SK-N-SH (cell line): Measurements from ENCODE around the gene CRYBG3. TPM values are rescaled to one million over a fixed set of nuclear protein-coding genes. Genes with fewer than 3 reads are reported as not detected.

Source experiments
- CTCF ChIA-PET: fragments of 300-600, 350-600 bp; formaldehyde crosslinking; extraction: SDS; loops from one replicate; lab custom pipeline; 2021; lab: Yijun Ruan, JAX
- POLR2A ChIA-PET: fragments of 350-600 bp; sonication (Branson Sonifier 250); formaldehyde crosslinking; extraction: SDS; loops from one replicate; lab custom pipeline; 2020; ENCODE audit warnings: antibody characterized with exemption, inconsistent platforms; lab: Yijun Ruan, JAX
- DNase-seq: peaks from one replicate; pipeline ENCODE4 v3.0.0; 2012
- H2AFZ ChIP-seq: fragments of 200-600 bp; sonication (generic); 2 replicates; pipeline ENCODE4 v1.8.1; 2016; ENCODE audit warnings: antibody characterized with exemption, mild to moderate bottlenecking, low read depth
- H3F3A ChIP-seq: fragments of 200-600 bp; sonication (generic); replicated peaks from 2 replicates; pipeline ENCODE3; 2016; ENCODE audit warnings: antibody characterized with exemption, mild to moderate bottlenecking; ENCODE audit not compliant: insufficient read depth
- H3K27ac ChIP-seq, 2 experiments: fragments of 200-500 bp in 1 of 2; fragments of 200-600 bp in 1 of 2; sonication (Bioruptor generic) in 1 of 2; sonication (generic), shearing (Covaris generic) in 1 of 2; 2 replicates each; pipeline versions ENCODE4 v1.5.1 to v1.6.1; 2014 to 2016; ENCODE audit warnings: low read depth in 2 of 2, inconsistent platforms in 1 of 2, low read length in 1 of 2, mild to moderate bottlenecking in 1 of 2, mixed read lengths in 1 of 2
- H3K27me3 ChIP-seq: fragments of 200-600 bp; sonication (generic), shearing (Covaris generic); 2 replicates; pipeline ENCODE4 v1.6.1; 2016; ENCODE audit warnings: mixed run types; ENCODE audit not compliant: insufficient read depth
- H3K36me3 ChIP-seq, 2 experiments: fragments of 200-500 bp in 1 of 2; fragments of 200-600 bp in 1 of 2; sonication (Bioruptor generic) in 1 of 2; sonication (generic) in 1 of 2; replicated peaks in 1 of 2; 2 replicates each; pipeline versions ENCODE3 to v1.5.1; 2014 to 2016; ENCODE audit warnings: low read length in 1 of 2, mild to moderate bottlenecking in 1 of 2; ENCODE audit not compliant: insufficient read depth in 2 of 2, control insufficient read depth in 1 of 2
- H3K4me1 ChIP-seq, 2 experiments: fragments of 200-500 bp in 1 of 2; fragments of 200-600 bp in 1 of 2; sonication (Bioruptor generic) in 1 of 2; sonication (generic), shearing (Covaris generic) in 1 of 2; 2 replicates each; pipeline versions ENCODE4 v1.5.1 to v1.6.1; 2014 to 2016; ENCODE audit warnings: low read depth in 1 of 2, low read length in 1 of 2, mixed run types in 1 of 2; ENCODE audit not compliant: insufficient read depth in 2 of 2, control insufficient read depth in 1 of 2
- H3K4me2 ChIP-seq: fragments of 200-600 bp; sonication (generic), shearing (Covaris generic); 2 replicates; pipeline ENCODE4 v1.6.1; 2017; ENCODE audit warnings: mixed run types
- H3K4me3 ChIP-seq, 2 experiments: fragments of 200-500 bp in 1 of 2; fragments of 200-600 bp in 1 of 2; sonication (Bioruptor generic) in 1 of 2; sonication (generic), shearing (Covaris generic) in 1 of 2; 2 replicates each; pipeline versions ENCODE4 v1.5.1 to v1.8.1; 2014 to 2016; ENCODE audit warnings: low read depth in 2 of 2, inconsistent platforms in 1 of 2, low read length in 1 of 2, mild to moderate bottlenecking in 1 of 2, mixed read lengths in 1 of 2, moderate library complexity in 1 of 2
- H3K79me2 ChIP-seq: fragments of 200-600 bp; sonication (generic); 2 replicates; pipeline ENCODE4 v1.8.1; 2017; ENCODE audit warnings: mild to moderate bottlenecking; ENCODE audit not compliant: insufficient read depth
- H3K9ac ChIP-seq: fragments of 200-600 bp; sonication (generic); 2 replicates; pipeline ENCODE4 v1.6.1; 2017; ENCODE audit warnings: mixed run types
- H3K9me2 ChIP-seq: fragments of 200-600 bp; sonication (generic); 2 replicates; pipeline ENCODE4 v1.6.1; 2017; ENCODE audit warnings: mixed run types
- H3K9me3 ChIP-seq: fragments of 200-600 bp; sonication (generic); 2 replicates; pipeline ENCODE4 v1.6.1; 2017; ENCODE audit warnings: mixed run types, mild to moderate bottlenecking, moderate library complexity
- H4K20me1 ChIP-seq: fragments of 200-600 bp; sonication (generic); 2 replicates; pipeline ENCODE4 v1.6.1; 2017; ENCODE audit warnings: mild to moderate bottlenecking, mixed run types; ENCODE audit not compliant: insufficient read depth
- ELF1 ChIP-seq: IDR thresholded peaks from 2 replicates; pipeline ENCODE4 v1.4.0; 2012
- EP300 ChIP-seq, 2 experiments: IDR thresholded peaks; 2 replicates each; pipeline versions ENCODE4 v1.4.0 to v1.6.1; 2012; ENCODE audit warnings: borderline replicate concordance in 1 of 2, low read depth in 1 of 2, low read length in 1 of 2
- FOSL2 ChIP-seq: IDR thresholded peaks from 2 replicates; pipeline ENCODE4 v1.4.0; 2012; ENCODE audit warnings: low read depth, mild to moderate bottlenecking, moderate library complexity, borderline replicate concordance
- GATA2 ChIP-seq: sonication (generic); formaldehyde crosslinking; IDR thresholded peaks from 2 replicates; pipeline ENCODE4 v1.5.0; 2020; ENCODE audit warnings: mild to moderate bottlenecking, missing genetic modification reagents
- JUND ChIP-seq: IDR thresholded peaks from 2 replicates; pipeline ENCODE4 v1.4.0; 2012
- MEF2A ChIP-seq: IDR thresholded peaks from 2 replicates; pipeline ENCODE4 v1.4.0; 2012; ENCODE audit warnings: low read depth, borderline replicate concordance
- NFIC ChIP-seq: IDR thresholded peaks from 2 replicates; pipeline ENCODE4 v1.4.0; 2012; ENCODE audit warnings: borderline replicate concordance
- NRF1 ChIP-seq: IDR thresholded peaks from 2 replicates; pipeline ENCODE4 v1.6.1; 2012; ENCODE audit warnings: low read depth, mild to moderate bottlenecking, low read length
- PBX3 ChIP-seq: IDR thresholded peaks from 2 replicates; pipeline ENCODE4; 2012
- RAD21 ChIP-seq: IDR thresholded peaks from 2 replicates; pipeline ENCODE4 v1.6.1; 2012; ENCODE audit warnings: mild to moderate bottlenecking, low read length
- RCOR1 ChIP-seq: fragments of 150-350 bp; IDR thresholded peaks from 2 replicates; pipeline ENCODE4 v1.6.1; 2017; ENCODE audit warnings: antibody characterized with exemption, low read length
- RFX5 ChIP-seq: IDR thresholded peaks from 2 replicates; pipeline ENCODE4 v1.6.1; 2012; ENCODE audit warnings: mild to moderate bottlenecking, improper control_type of control experiment, low read length
- TCF12 ChIP-seq: IDR thresholded peaks from 2 replicates; pipeline ENCODE4 v1.4.0; 2012
- TEAD4 ChIP-seq: IDR thresholded peaks from 2 replicates; pipeline ENCODE4 v1.4.0; 2012; ENCODE audit warnings: mild to moderate bottlenecking, borderline replicate concordance; ENCODE audit not compliant: insufficient read depth
- USF2 ChIP-seq: fragments of 150-350 bp; IDR thresholded peaks from 2 replicates; pipeline ENCODE4 v1.6.1; 2017; ENCODE audit warnings: antibody characterized with exemption, low read length, low read depth, borderline replicate concordance
- YY1 ChIP-seq: IDR thresholded peaks from 2 replicates; pipeline ENCODE4 v1.4.0; 2012; ENCODE audit warnings: low read depth, mild to moderate bottlenecking
- ZBTB33 ChIP-seq: IDR thresholded peaks from 2 replicates; pipeline ENCODE4 v1.4.0; 2012; ENCODE audit warnings: low read depth, borderline replicate concordance
- WGBS: methylation state at CpG from one replicate; pipeline ENCODE4 v1.1.6; 2017; ENCODE audit warnings: low lambda C conversion rate; 5-methylcytosine and 5-hydroxymethylcytosine counted together
- polyA plus RNA-seq, 3 experiments: library from polyadenylated mRNA; depleted of rRNA; stranded (reverse); fragments of >200 nt; gene quantifications; 2 replicates each; pipeline ENCODE4 v1.2.3, GENCODE V29; 2012
- TF ChIP-seq, protein P1 (sequence below): fragments of 150-350 bp; IDR thresholded peaks from 2 replicates; pipeline ENCODE4 v1.6.1; 2016; ENCODE audit warnings: mild to moderate bottlenecking, low read depth, low read length
- TF ChIP-seq, protein P2 (sequence below): IDR thresholded peaks from 2 replicates; pipeline ENCODE4 v1.4.0; 2012; ENCODE audit warnings: low read depth
- TF ChIP-seq, protein P3 (sequence below): IDR thresholded peaks from 2 replicates; pipeline ENCODE4 v1.4.0; 2012; ENCODE audit warnings: low read depth, borderline replicate concordance

CRYBG3 gene
- polyA plus RNA-seq, 1 of the 3 experiments (the other 2 are of a cell fraction), result 2.4 TPM

DNA sequence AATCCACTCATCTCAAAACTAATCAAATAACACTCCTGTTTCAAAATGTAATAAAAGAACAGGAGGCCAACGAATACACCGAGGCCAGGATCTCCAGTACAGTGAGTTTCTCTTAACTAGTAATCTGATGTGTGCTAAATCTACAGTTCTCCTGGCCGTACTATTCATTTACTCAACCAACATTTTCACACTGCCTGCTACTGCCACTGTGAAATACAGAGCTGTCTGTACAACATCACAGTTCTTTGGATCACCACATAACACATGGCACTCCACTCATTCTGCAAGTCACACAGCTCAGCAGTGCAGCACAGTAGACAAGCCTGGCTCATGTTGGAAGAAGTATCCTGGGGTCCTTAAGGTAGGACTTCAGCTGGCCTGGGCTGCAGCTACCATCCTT lies 128.5 kb downstream of the CRYBG3 start:
- CTCF ChIA-PET, result interaction anchor here (0.6 kb wide), 2 partner anchors 930 to 1075 kb away, joined by 3 read pairs; no protein-coding TSS in a partner anchor
- 77% methylated on average over 3 of the region's 3 CpGs for WGBS
- Histone ChIP-seq H3K9me3 (no peaks in the 10 kb centered on the region), H3K9ac (no peak overlapping the region), H3K27me3 (no peaks in the 10 kb centered on the region), H2AFZ (no peak overlapping the region), H3K4me3 (no peak overlapping the region), H3K9me2 (no peaks in the 10 kb centered on the region), H3K4me2 (no peak overlapping the region), H4K20me1 (no peaks in the 10 kb centered on the region), H3F3A (no peaks in the 10 kb centered on the region), H3K36me3 (peaks cover 45 to 90% of the 10 kb centered on the region in 2 experiments), H3K79me2 (no peaks in the 10 kb centered on the region), H3K4me1 (no peaks in the 10 kb centered on the region; a peak in 1 of 4 replicates), H3K27ac (no peak overlapping the region; a peak in 1 of 4 replicates)
- POLR2A ChIA-PET, result no interaction called here
- TF ChIP-seq TEAD4 (no peak), EP300 (IDR thresholded peaks at IDR 0.05; ENCODE audit: borderline replicate concordance in 1 of 2, low read depth in 1 of 2, low read length in 1 of 2) (no peak), RCOR1 (no peak), ZBTB33 (no peak), NRF1 (no peak), RFX5 (no peak), MEF2A (no peak), JUND (no peak), FOSL2 (no peak), USF2 (no peak)
- DNase-seq, result no peak

- no peak for DNase-seq
- Histone ChIP-seq H4K20me1 (no peaks in the 10 kb centered on the region), H2AFZ (no peak overlapping the region), H3K4me2 (no peak overlapping the region), H3K9me3 (no peaks in the 10 kb centered on the region), H3K27me3 (no peaks in the 10 kb centered on the region), H3K36me3 (peaks cover 39 to 77% of the 10 kb centered on the region in 2 experiments), H3K79me2 (no peaks in the 10 kb centered on the region), H3K4me1 (no peaks in the 10 kb centered on the region; a peak in 1 of 4 replicates), H3K9me2 (no peaks in the 10 kb centered on the region), H3K9ac (no peak overlapping the region), H3K4me3 (no peak overlapping the region), H3F3A (no peaks in the 10 kb centered on the region), H3K27ac (no peak overlapping the region)
- CTCF ChIA-PET, result interaction anchor here (0.8 to 1.5 kb wide), 2 partner anchors 16 to 71 kb away, joined by 3 read pairs; no protein-coding TSS in a partner anchor
- 96% methylated on average over 3 of the region's 3 CpGs for WGBS
- POLR2A ChIA-PET, result no interaction called here
- TF ChIP-seq PBX3 (no peak), NFIC (no peak), RAD21 (no peak), JUND (no peak), YY1 (no peak), MEF2A (no peak), ELF1 (no peak), NRF1 (no peak), GATA2 (no peak), TCF12 (no peak)
- TF ChIP-seq, protein P1, sequence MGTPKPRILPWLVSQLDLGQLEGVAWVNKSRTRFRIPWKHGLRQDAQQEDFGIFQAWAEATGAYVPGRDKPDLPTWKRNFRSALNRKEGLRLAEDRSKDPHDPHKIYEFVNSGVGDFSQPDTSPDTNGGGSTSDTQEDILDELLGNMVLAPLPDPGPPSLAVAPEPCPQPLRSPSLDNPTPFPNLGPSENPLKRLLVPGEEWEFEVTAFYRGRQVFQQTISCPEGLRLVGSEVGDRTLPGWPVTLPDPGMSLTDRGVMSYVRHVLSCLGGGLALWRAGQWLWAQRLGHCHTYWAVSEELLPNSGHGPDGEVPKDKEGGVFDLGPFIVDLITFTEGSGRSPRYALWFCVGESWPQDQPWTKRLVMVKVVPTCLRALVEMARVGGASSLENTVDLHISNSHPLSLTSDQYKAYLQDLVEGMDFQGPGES, result no peak
- TF ChIP-seq, protein P2, sequence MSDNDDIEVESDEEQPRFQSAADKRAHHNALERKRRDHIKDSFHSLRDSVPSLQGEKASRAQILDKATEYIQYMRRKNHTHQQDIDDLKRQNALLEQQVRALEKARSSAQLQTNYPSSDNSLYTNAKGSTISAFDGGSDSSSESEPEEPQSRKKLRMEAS, result no peak
- TF ChIP-seq, protein P3, sequence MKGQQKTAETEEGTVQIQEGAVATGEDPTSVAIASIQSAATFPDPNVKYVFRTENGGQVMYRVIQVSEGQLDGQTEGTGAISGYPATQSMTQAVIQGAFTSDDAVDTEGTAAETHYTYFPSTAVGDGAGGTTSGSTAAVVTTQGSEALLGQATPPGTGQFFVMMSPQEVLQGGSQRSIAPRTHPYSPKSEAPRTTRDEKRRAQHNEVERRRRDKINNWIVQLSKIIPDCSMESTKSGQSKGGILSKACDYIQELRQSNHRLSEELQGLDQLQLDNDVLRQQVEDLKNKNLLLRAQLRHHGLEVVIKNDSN, result no peak
Observed at GRCh38 chr3:97952280-97952679, 130.5 kb downstream of the CRYBG3 start.
